NCI-H510A treated with DMSO at 0.1 percent for 48 hours (cell line): ENCODE measurements around the gene NHLH1.

Experiments
- DNase-seq: peaks from one replicate; lab custom pipeline; 2025; lab: John Stamatoyannopoulos, UW

Gene NHLH1

DNA sequence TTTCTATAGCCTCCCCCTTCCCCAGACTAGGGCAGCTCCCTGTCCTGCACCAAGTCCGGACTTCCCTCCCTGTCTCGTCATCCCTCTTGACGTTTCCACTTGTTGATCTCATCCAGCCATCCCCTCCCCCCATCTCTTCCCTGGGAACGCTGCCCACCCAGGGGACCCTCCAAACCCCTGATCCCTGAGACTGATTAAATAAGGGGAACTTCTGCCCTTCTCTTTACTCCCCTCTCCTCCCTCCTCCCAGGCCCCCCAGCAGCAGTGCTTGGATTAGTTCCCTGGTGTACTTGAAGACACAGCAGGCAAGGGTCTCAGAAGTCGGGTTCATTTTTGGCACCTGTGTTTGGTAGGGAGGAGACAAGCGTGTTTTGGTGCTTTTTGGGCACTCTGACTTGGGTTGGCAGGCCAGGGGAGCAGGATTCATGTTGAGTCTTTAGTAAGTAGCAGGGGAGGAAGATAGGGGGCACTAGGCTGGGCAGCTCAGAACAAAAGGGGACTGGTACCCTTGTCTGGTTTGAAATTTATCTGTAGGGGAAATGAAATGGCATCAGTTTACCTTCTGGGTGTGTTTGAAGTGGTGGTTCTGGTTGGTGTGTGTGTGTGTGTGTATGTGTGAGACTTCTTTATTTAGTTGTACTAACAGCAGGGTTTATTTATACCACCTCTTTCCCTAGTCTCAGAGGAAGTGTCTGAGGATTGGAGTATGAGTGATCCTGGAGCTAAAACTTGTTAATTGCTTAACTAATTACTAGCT lies 44.6 kb downstream of the NHLH1 start:
- no peak for DNase-seq

DNA sequence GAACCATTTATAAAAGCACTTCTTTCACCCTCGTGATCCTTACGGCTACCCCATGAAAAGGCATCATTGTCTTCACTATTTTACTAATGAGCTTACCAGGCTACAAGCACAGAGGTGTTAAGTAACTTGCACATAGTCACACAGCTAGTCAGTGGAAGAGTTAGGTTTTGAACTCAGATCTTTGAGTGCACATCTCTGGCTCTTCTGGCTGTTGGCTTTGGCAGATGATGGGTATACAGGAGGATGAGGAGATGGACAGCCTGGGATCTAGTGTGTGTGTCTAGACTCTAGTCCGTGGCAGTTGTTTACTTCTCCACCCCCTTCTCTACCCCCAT lies 45.1 kb downstream of the NHLH1 start:
- DNase-seq: no peak

DNA sequence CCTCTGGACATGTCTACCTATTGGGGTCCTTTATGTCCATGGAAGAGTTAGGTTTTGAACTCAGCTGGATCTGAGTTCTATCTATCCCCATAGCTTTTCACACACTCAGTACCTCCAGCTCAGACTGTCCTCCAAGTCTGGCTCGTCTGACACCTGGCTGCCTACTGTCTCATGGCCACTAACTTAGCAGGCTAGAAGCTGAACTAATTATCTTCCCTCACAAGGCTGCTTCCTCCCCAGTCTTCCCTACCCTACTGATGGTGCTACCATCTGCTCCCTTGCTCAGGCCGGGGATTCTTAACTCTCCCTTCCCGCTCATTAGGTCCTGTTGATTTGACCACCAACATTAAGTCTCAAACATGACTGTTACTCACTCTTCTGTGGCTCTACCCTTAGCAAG lies 46.8 kb downstream of the NHLH1 start:
- no peak for DNase-seq

DNA sequence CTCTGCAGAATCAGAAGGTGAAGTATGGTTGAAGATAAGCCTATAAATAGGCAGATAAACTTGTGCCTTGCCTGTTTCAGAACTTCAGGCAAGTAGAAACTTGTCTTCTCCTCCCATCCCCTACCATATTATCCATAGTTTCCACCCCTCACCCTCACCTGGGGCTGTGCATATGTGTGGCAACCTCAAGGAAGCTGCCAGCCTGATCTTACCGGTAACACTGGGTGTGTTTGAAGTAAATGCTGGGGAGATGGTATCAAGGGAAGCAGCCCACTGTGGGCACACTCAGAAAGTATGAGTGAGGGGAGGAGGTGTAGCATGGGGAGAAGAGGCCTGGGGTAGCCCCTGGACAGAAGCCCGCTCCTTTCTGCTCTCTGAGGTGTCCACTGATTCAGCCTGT lies 48.0 kb downstream of the NHLH1 start:
- DNase-seq: no peak

DNA sequence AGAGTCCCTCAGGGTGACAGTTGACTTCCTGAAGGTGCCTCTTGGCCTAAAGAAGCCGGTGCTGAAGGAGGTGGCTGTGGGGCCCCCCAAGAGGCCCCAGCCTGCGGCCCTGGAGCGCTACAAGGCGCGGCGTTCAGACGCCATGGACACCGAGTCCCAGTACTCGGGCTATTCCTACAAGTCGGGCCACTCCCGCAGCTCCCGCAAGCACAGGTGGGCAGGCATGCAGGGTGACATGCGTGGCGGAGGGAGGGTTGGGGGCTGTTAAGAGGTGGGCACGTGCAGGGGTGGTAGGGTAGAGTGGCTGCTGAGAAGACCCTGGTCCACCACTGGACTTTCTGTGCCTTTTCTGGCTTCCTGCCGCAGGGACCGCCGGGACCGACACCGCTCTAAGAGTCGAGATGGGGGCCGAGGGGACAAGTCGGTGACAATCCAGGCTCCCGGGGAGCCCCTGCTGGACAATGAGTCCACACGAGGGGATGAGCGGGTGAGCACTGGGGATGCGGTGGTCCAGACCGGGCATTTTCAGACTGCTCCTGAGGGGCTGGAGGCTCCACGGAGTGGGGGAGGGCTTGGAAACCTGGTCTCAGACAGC lies 48.9 kb downstream of the NHLH1 start:
- no peak for DNase-seq

DNA sequence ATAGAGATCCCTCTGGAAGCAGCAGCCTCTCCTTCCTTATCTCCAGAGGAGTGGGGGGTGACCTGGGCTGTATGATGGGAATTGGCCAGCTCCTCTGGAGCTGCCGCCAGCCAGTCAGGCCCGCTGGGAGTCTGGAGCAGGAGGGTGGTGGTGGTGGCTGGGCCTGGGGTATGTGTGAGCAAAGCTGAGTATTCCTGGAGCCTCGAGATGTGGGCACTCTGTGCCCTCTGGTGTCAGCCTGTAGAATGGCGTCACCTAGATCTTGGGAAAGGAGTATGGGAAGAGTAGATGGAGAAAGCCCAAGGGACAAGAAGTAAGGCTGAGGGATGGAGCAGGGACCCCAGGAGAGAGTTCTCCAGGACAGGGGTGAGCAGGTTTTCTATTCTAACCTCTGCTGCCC lies 49.5 kb downstream of the NHLH1 start:
- DNase-seq: peak; percentile 3

DNA sequence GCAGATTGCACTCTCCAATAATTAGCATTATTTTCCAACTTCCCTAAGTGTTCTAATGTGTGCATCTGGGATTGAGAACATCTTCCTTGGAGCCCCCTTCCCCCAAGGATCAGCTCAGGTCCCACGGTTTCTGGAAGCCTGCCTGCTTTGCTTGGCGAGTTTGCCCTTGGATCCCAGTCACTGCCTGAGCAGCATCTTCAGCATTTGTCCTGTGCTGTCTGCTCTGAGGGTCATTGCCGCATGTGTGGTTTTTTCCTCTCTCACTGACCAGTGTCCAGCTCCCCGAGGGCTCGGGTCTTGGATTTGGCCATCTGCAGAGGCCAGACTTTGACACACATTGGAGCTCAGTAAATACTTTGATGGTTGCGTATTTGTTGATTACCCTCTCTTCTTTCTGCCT lies 51.6 kb downstream of the NHLH1 start:
- DNase-seq: no peak

DNA sequence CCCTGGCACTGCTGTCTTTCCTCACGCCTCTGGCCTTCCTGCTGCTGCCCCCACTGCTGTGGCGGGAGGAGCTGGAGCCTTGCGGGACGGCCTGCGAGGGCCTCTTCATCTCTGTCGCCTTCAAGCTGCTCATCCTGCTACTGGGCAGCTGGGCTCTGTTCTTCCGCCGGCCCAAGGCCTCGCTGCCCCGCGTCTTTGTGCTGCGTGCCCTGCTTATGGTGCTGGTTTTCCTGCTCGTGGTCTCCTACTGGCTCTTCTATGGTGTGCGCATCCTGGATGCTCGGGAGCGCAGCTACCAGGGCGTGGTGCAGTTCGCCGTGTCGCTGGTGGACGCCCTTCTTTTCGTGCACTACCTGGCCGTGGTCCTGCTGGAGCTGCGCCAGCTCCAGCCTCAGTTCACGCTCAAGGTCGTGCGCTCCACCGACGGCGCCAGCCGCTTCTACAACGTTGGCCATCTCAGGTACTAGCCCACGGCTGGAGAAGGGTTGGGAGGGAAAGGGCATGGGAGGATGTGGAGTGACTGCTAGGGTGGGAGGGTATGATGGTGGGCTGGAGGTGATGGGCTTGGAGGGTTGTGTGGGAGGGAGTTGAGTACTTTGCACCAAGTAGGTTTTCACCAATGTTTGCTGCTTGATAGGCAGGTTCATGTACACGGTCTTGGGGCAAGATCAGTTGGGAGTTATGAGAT lies 52.4 kb downstream of the NHLH1 start:
- DNase-seq: no peak

DNA sequence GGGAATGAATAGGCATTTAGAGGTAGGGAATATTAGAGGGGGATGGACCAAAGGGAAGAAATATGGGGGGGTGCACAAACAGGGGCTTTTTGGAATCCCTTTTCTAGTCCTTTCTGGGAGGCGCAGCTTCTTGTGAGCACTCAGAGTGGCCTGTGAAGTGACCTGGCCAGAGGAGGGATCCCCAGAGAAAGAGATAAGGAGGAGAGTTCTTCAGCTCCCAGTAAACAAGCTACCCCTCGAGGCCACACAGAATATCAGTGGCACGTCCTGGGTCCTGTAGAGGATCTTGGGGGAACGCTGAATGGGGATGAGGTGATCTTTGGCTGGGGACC lies 52.9 kb downstream of the NHLH1 start:
- no peak for DNase-seq

DNA sequence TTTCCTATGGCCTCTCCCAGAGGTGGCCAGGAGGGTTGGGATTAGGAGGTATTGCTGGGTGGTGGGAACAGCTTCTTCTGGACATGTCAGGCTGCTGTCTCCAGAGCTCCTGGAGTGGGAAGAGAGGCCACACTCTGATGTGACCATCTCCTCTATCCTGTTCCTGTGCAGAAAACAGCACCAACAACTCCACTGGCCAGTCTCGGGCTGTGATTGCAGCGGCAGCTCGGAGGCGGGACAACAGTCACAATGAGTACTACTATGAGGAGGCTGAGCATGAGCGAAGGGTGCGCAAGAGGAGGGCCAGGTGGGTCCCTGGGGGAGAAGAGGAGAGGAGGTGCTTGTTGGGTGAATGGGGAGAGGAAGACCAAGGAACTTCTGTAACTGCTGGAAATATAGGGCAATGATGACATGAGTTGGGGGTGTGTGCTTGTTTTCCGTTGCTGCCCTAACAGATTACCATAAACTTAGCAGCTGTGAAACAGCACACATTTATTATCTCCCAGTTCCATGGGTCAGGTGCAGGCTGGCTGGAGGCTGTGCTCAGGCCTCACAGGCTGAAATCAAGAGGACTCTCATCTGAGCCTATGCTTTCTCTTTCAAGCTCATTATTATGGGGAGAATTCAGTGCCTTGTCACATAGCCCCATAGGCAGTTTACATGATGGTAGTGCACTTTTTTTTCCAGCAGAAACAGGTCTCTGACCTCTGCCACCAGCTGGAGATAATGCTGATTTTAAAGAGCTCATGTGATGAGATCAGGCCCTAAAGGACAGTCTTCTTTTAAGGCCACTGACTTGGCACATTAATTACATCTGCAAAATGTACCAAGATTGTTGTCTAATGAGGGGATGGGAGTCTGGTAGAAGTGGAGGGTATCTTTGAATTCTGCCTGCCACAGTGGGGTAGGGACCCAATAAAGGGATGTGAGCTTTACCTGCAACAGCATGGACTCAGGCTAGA lies 54.3 kb downstream of the NHLH1 start:
- no peak for DNase-seq

DNA sequence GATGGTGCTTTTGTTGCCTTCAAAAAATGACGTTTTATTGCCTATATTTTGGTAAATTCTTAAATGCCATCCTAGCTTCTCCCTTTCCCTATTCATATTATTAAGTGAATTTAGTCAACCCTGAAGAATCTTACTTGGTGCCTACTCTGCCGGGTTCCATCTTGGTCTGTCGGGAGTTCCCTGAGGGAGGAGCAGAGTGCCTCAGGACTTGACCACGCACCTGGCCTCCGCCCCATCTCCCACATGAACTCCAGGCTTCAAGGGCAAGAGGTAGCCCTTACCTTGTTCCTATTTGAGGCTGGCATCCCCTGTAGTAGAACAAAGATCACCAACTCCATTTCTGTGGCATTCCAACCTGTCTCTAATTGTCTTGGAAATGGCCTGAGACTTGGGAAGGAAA lies 55.0 kb downstream of the NHLH1 start:
- no peak for DNase-seq
